ENCODE results near the gene ST7. TPM values are rescaled to one million over a fixed set of nuclear protein-coding genes. Genes with fewer than 3 reads are reported as not detected.

The ST7 gene
- total RNA-seq, 3 donors from 2014 or later (not counting 1 experiment from before 2014, with no cell fraction given): 9.8 to 15.7 (median 12.9) TPM

GRCh38 chr7:117074378-117074777 is 121.1 kb downstream of the ST7 start:
- DNase-seq: no peak
- no peaks in the 10 kb centered on the region for H3K9me3 Mint-ChIP-seq
- intact Hi-C loops (cut with micrococcal nuclease): no loop called here
- no peak overlapping the region for H3K27ac Mint-ChIP-seq
- Histone ChIP-seq H3K27me3 (ENCODE audit: control insufficient read depth, insufficient read depth, low read length) (no peaks in the 10 kb centered on the region), H3K36me3 (ENCODE audit: control insufficient read depth, insufficient read depth, low read length) (no peaks in the 10 kb centered on the region), H3K4me1 (ENCODE audit: control insufficient read depth, insufficient read depth, low read length) (peaks cover 5% of the 10 kb centered on the region), H3K4me3 (ENCODE audit: low read length) (no peak overlapping the region), H3K27ac (ENCODE audit: low read length) (no peak overlapping the region), H3K9me3 (ENCODE audit: control insufficient read depth, insufficient read depth, low read length) (no peaks in the 10 kb centered on the region)
- H3K4me1 Mint-ChIP-seq: peaks cover 13 to 17% of the 10 kb centered on the region in 2 donors
- TF ChIP-seq CTCF (IDR thresholded peaks at IDR 0.05): no peak
- H3K27me3 Mint-ChIP-seq (ENCODE audit: low read depth in 2 of 2): no peaks in the 10 kb centered on the region
- no peaks in the 10 kb centered on the region for H3K36me3 Mint-ChIP-seq
- ATAC-seq: no peak
- H3K4me3 Mint-ChIP-seq: no peak overlapping the region
- WGBS (ENCODE audit: insufficient coverage): 80% methylated on average over 1 of the region's 4 CpGs

GRCh38 chr7:117075934-117076333 is 122.6 kb downstream of the ST7 start:
- Histone ChIP-seq H3K4me1 (ENCODE audit: control insufficient read depth, insufficient read depth, low read length) (peaks cover 5% of the 10 kb centered on the region), H3K27me3 (ENCODE audit: control insufficient read depth, insufficient read depth, low read length) (no peaks in the 10 kb centered on the region), H3K27ac (ENCODE audit: low read length) (no peak overlapping the region), H3K9me3 (ENCODE audit: control insufficient read depth, insufficient read depth, low read length) (no peaks in the 10 kb centered on the region), H3K36me3 (ENCODE audit: control insufficient read depth, insufficient read depth, low read length) (no peaks in the 10 kb centered on the region), H3K4me3 (ENCODE audit: low read length) (no peak overlapping the region)
- no peak for TF ChIP-seq CTCF (IDR thresholded peaks at IDR 0.05)
- Mint-ChIP-seq H3K27ac (no peak overlapping the region), H3K36me3 (no peaks in the 10 kb centered on the region), H3K4me3 (no peak overlapping the region), H3K4me1 (peaks cover 13 to 17% of the 10 kb centered on the region in 2 donors), H3K27me3 (ENCODE audit: low read depth in 2 of 2) (no peaks in the 10 kb centered on the region), H3K9me3 (no peaks in the 10 kb centered on the region)
- intact Hi-C loops (cut with micrococcal nuclease): no loop called here
- ATAC-seq: no peak
- DNase-seq: no peak
- WGBS (ENCODE audit: insufficient coverage): 100% methylated on average over 2 of the region's 2 CpGs

GRCh38 chr7:117076426-117076943 is 123.2 kb downstream of the ST7 start:
- Mint-ChIP-seq H3K4me1 (peaks cover 13 to 17% of the 10 kb centered on the region in 2 donors), H3K27ac (no peak overlapping the region), H3K36me3 (no peaks in the 10 kb centered on the region), H3K4me3 (no peak overlapping the region), H3K27me3 (ENCODE audit: low read depth in 2 of 2) (no peaks in the 10 kb centered on the region), H3K9me3 (no peaks in the 10 kb centered on the region)
- Histone ChIP-seq H3K9me3 (ENCODE audit: control insufficient read depth, insufficient read depth, low read length) (no peaks in the 10 kb centered on the region), H3K27me3 (ENCODE audit: control insufficient read depth, insufficient read depth, low read length) (no peaks in the 10 kb centered on the region), H3K4me3 (ENCODE audit: low read length) (no peak overlapping the region), H3K4me1 (ENCODE audit: control insufficient read depth, insufficient read depth, low read length) (peaks cover 5% of the 10 kb centered on the region), H3K27ac (ENCODE audit: low read length) (no peak overlapping the region), H3K36me3 (ENCODE audit: control insufficient read depth, insufficient read depth, low read length) (no peaks in the 10 kb centered on the region)
- ATAC-seq: no peak
- no peak for TF ChIP-seq CTCF (IDR thresholded peaks at IDR 0.05)
- no peak for DNase-seq
- WGBS (ENCODE audit: insufficient coverage): 97% methylated on average over 7 of the region's 7 CpGs
- intact Hi-C loops (cut with micrococcal nuclease): no loop called here

GRCh38 chr7:117077658-117078057 is 124.4 kb downstream of the ST7 start:
- Mint-ChIP-seq H3K27ac (no peak overlapping the region), H3K36me3 (no peaks in the 10 kb centered on the region), H3K4me3 (no peak overlapping the region), H3K4me1 (peaks cover 6 to 8% of the 10 kb centered on the region in 2 donors), H3K27me3 (ENCODE audit: low read depth in 2 of 2) (no peaks in the 10 kb centered on the region), H3K9me3 (no peaks in the 10 kb centered on the region)
- H3K4me3 ChIP-seq (ENCODE audit: low read length): no peak overlapping the region
- no peak overlapping the region for H3K27ac ChIP-seq (ENCODE audit: low read length)
- H3K4me1 ChIP-seq (ENCODE audit: control insufficient read depth, insufficient read depth, low read length): peaks cover 3% of the 10 kb centered on the region
- no peaks in the 10 kb centered on the region for H3K9me3 ChIP-seq (ENCODE audit: control insufficient read depth, insufficient read depth, low read length)
- ATAC-seq: no peak
- no peak for DNase-seq
- intact Hi-C loops (cut with micrococcal nuclease): no loop called here
- no peaks in the 10 kb centered on the region for H3K27me3 ChIP-seq (ENCODE audit: control insufficient read depth, insufficient read depth, low read length)
- no peaks in the 10 kb centered on the region for H3K36me3 ChIP-seq (ENCODE audit: control insufficient read depth, insufficient read depth, low read length)
- TF ChIP-seq CTCF (IDR thresholded peaks at IDR 0.05): no peak

Measured in natural killer cell (primary cell).